GM19463 (cell line): Measurements from ENCODE around the gene PPT2.
"Not testable (repeated sequence)": the region's sequence is repeated elsewhere in the genome, so short reads cannot be mapped to it uniquely, and the experiment has no call there.

ENCODE experiments used
- ATAC-seq: cut with Tn5 transposase; IDR thresholded peaks from one replicate; pipeline ENCODE4 v1.9.1; 2021; ENCODE audit warnings: mild to moderate bottlenecking, moderate library complexity; ENCODE audit not compliant: unreplicated experiment

Gene PPT2

GRCh38 chr6:32203426-32204267 is 49.7 kb downstream of the PPT2 start:
- ATAC-seq = no peak

- no peak for ATAC-seq
These were observed 50.4 kb downstream of the PPT2 start for GRCh38 chr6:32204268-32204715.

GRCh38 chr6:32208996-32209395 is 55.1 kb downstream of the PPT2 start:
- no peak for ATAC-seq

GRCh38 chr6:32210191-32210601 is 56.3 kb downstream of the PPT2 start:
- no peak for ATAC-seq

- ATAC-seq = not testable (repeated sequence)
These were observed 57.5 kb downstream of the PPT2 start for GRCh38 chr6:32211432-32211831.

GRCh38 chr6:32212076-32212760 is 58.3 kb downstream of the PPT2 start:
- ATAC-seq = no peak
